ENCODE data around the gene GNPNAT1.
A peak's percentile ranks its signal among the peaks of the same experiment; 100 is the strongest.

Gene GNPNAT1

GRCh38 chr14:52793061-52793460, 1.7 kb upstream of the GNPNAT1 start:
- Histone ChIP-seq H3K4me1 (peaks cover 20 to 36% (median 28%) of the 10 kb centered on the region in 10 experiments), H4K20me1 (peaks cover 0 to 23% (median 2%) of the 10 kb centered on the region in 11 experiments; a peak in 7 of 22 replicates), H3K9ac (no peak overlapping the region), H3K27ac (peak overlapping the region in 5 of 11 experiments; percentile 81 to 90 (median 87); a peak in 4 of 22 replicates), H3K4me2 (no peak overlapping the region), H3K4me3 (no peak overlapping the region), H3K36me3 (peaks cover 0 to 4% (median 0%) of the 10 kb centered on the region in 11 experiments; a peak in 4 of 22 replicates), H3K27me3 (no peaks in the 10 kb centered on the region), H3K9me3 (replicated peaks in 1 of 11) (peaks cover 9 to 27% (median 20%) of the 10 kb centered on the region in 11 experiments; a peak in 19 of 22 replicates)
- TF ChIP-seq Cebpa-rat (IDR thresholded peaks at IDR 0.05), result no peak

- H3K9me3 ChIP-seq (replicated peaks in 1 of 11), result peaks cover 7 to 20% (median 14%) of the 10 kb centered on the region in 11 experiments; a peak in 18 of 22 replicates
- peak in 5 of 11 experiments; percentile 16 to 85 (median 47); a peak in 6 of 22 replicates for TF ChIP-seq Cebpa-rat (IDR thresholded peaks at IDR 0.05)
- H3K36me3 ChIP-seq, result peaks cover 0 to 13% (median 0%) of the 10 kb centered on the region in 11 experiments; a peak in 4 of 22 replicates
- peak overlapping the region; percentile 7 to 90 (median 83); a peak in 20 of 22 replicates for H3K27ac ChIP-seq
- H3K4me3 ChIP-seq, result peak overlapping the region; percentile 48 to 90 (median 77); a peak in 19 of 20 replicates
- peak overlapping the region; percentile 57 to 96 (median 81) for H3K4me2 ChIP-seq
- no peaks in the 10 kb centered on the region for H3K27me3 ChIP-seq
- H3K9ac ChIP-seq, result peak overlapping the region in 10 of 11 experiments; percentile 64 to 88 (median 70); a peak in 18 of 22 replicates
- H4K20me1 ChIP-seq, result peaks cover 0 to 33% (median 6%) of the 10 kb centered on the region in 11 experiments; a peak in 8 of 22 replicates
- peaks cover 25 to 45% (median 28%) of the 10 kb centered on the region in 10 experiments for H3K4me1 ChIP-seq
These were observed 649 bp upstream of the GNPNAT1 start for GRCh38 chr14:52792097-52792415.

GRCh38 chr14:52790756-52791222, 618 bp downstream of the GNPNAT1 start:
- Histone ChIP-seq H3K9ac (peak overlapping the region; percentile 81 to 91 (median 85)), H3K9me3 (replicated peaks in 1 of 11) (peaks cover 0 to 8% (median 3%) of the 10 kb centered on the region in 11 experiments; a peak in 8 of 22 replicates), H3K4me2 (peak overlapping the region; percentile 78 to 98 (median 90)), H3K27me3 (no peaks in the 10 kb centered on the region), H4K20me1 (peaks cover 0 to 46% (median 6%) of the 10 kb centered on the region in 11 experiments; a peak in 8 of 22 replicates), H3K36me3 (peaks cover 0 to 25% (median 6%) of the 10 kb centered on the region in 11 experiments; a peak in 6 of 22 replicates), H3K4me1 (peaks cover 25 to 45% (median 28%) of the 10 kb centered on the region in 10 experiments), H3K27ac (peak overlapping the region; percentile 67 to 90 (median 87); a peak in 21 of 22 replicates), H3K4me3 (peak overlapping the region; percentile 70 to 90 (median 80))
- TF ChIP-seq Cebpa-rat (IDR thresholded peaks at IDR 0.05), result no peak

GRCh38 chr14:52790011-52790755, 1.2 kb downstream of the GNPNAT1 start:
- peak overlapping the region; percentile 78 to 98 (median 90) for H3K4me2 ChIP-seq

GRCh38 chr14:52789118-52789517, 2.3 kb downstream of the GNPNAT1 start:
- Histone ChIP-seq H3K4me2 (peak overlapping the region; percentile 78 to 98 (median 90)), H3K36me3 (peaks cover 0 to 38% (median 11%) of the 10 kb centered on the region in 11 experiments; a peak in 10 of 22 replicates), H3K4me3 (peak overlapping the region in 7 of 10 experiments; percentile 76 to 90 (median 82); a peak in 9 of 20 replicates), H3K9ac (peak overlapping the region in 5 of 11 experiments; percentile 5 to 86 (median 11); a peak in 4 of 22 replicates), H3K27me3 (no peaks in the 10 kb centered on the region), H3K4me1 (peaks cover 25 to 45% (median 28%) of the 10 kb centered on the region in 10 experiments), H3K27ac (no peak overlapping the region), H3K9me3 (replicated peaks in 1 of 11) (no peaks in the 10 kb centered on the region), H4K20me1 (peaks cover 0 to 59% (median 6%) of the 10 kb centered on the region in 11 experiments; a peak in 8 of 22 replicates)
- no peak for TF ChIP-seq Cebpa-rat (IDR thresholded peaks at IDR 0.05)

More at GRCh38 chr14:52790011-52790755, 1.2 kb downstream of the GNPNAT1 start:
- peaks cover 25 to 45% (median 28%) of the 10 kb centered on the region in 10 experiments for H3K4me1 ChIP-seq
- no peak for TF ChIP-seq Cebpa-rat (IDR thresholded peaks at IDR 0.05)
- peaks cover 0 to 50% (median 6%) of the 10 kb centered on the region in 11 experiments; a peak in 8 of 22 replicates for H4K20me1 ChIP-seq
- peaks cover 0 to 29% (median 6%) of the 10 kb centered on the region in 11 experiments; a peak in 6 of 22 replicates for H3K36me3 ChIP-seq
- H3K9me3 ChIP-seq (replicated peaks in 1 of 11), result 0 out of 22 replicates have a peak, but pooled peaks cover 0 to 2% (median 0%) of the 10 kb centered on the region in 11 experiments
- no peaks in the 10 kb centered on the region for H3K27me3 ChIP-seq
- peak overlapping the region; percentile 70 to 90 (median 80) for H3K4me3 ChIP-seq
- H3K9ac ChIP-seq, result peak overlapping the region; percentile 81 to 91 (median 85); a peak in 21 of 22 replicates
- H3K27ac ChIP-seq, result peak overlapping the region in 10 of 11 experiments; percentile 75 to 90 (median 88); a peak in 19 of 22 replicates

GRCh38 chr14:52786887-52787286, 4.5 kb downstream of the GNPNAT1 start:
- no peaks in the 10 kb centered on the region for H3K9me3 ChIP-seq (replicated peaks in 1 of 11)
- no peak for TF ChIP-seq Cebpa-rat (IDR thresholded peaks at IDR 0.05)
- H3K4me2 ChIP-seq, result no peak overlapping the region
- peaks cover 0 to 61% (median 20%) of the 10 kb centered on the region in 11 experiments; a peak in 16 of 22 replicates for H3K36me3 ChIP-seq
- H3K9ac ChIP-seq, result no peak overlapping the region
- H3K27me3 ChIP-seq, result no peaks in the 10 kb centered on the region
- peaks cover 20 to 40% (median 27%) of the 10 kb centered on the region in 10 experiments for H3K4me1 ChIP-seq
- H3K27ac ChIP-seq, result no peak overlapping the region
- H3K4me3 ChIP-seq, result no peak overlapping the region
- H4K20me1 ChIP-seq, result peaks cover 0 to 74% (median 6%) of the 10 kb centered on the region in 11 experiments; a peak in 8 of 22 replicates

- Histone ChIP-seq H3K4me3 (no peak overlapping the region), H3K36me3 (peaks cover 6 to 96% (median 56%) of the 10 kb centered on the region in 11 experiments; a peak in 21 of 22 replicates), H3K27ac (no peak overlapping the region; a peak in 1 of 22 replicates), H3K27me3 (no peaks in the 10 kb centered on the region), H4K20me1 (peaks cover 0 to 53% (median 5%) of the 10 kb centered on the region in 11 experiments; a peak in 9 of 22 replicates), H3K4me2 (peak overlapping the region in 2 of 11 experiments; percentile 3 to 23; a peak in 1 of 22 replicates), H3K4me1 (peaks cover 0 to 20% (median 3%) of the 10 kb centered on the region in 10 experiments; a peak in 7 of 20 replicates), H3K9ac (no peak overlapping the region), H3K9me3 (replicated peaks in 1 of 11) (no peaks in the 10 kb centered on the region)
- no peak for TF ChIP-seq Cebpa-rat (IDR thresholded peaks at IDR 0.05)
These were observed 8.2 kb downstream of the GNPNAT1 start for GRCh38 chr14:52783206-52783605.

- no peak for TF ChIP-seq Cebpa-rat (IDR thresholded peaks at IDR 0.05)
- Histone ChIP-seq H3K4me1 (peaks cover 0 to 13% (median 0%) of the 10 kb centered on the region in 10 experiments; a peak in 4 of 20 replicates), H3K36me3 (peaks cover 20 to 96% (median 70%) of the 10 kb centered on the region in 11 experiments), H3K27me3 (no peaks in the 10 kb centered on the region), H3K27ac (no peak overlapping the region), H3K4me3 (no peak overlapping the region), H3K9ac (no peak overlapping the region), H3K4me2 (no peak overlapping the region), H3K9me3 (replicated peaks in 1 of 11) (no peaks in the 10 kb centered on the region), H4K20me1 (peaks cover 0 to 37% (median 0%) of the 10 kb centered on the region in 11 experiments; a peak in 7 of 22 replicates)
These were observed 9.8 kb downstream of the GNPNAT1 start for GRCh38 chr14:52781629-52782028.

Measured in BLaER1 treated with 17β-estradiol and CSF1 and Interleukin-3, amounts not matched to agents 10 nM and 100 nM (cell line).